ENCODE data around the gene TXNDC17.

The TXNDC17 gene

DNA sequence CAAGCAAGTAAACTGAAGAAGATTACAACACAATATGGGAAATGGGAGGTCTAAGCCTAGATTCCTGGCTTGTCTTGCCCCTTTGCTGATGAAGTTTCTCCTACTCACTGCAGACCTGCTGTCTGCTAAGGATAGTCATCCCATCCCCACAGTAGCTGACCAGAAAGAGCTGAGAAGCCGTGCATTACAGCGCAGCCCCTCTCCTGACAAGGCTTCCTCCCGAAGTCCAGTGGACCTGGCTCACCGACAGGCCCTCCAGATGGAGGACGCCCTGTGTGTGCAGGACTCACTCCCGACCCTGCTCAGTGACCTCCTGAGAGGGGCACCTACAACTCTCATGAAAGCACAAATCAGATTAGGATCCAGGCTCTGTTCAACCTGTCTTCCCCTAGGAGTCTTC lies 35.7 kb upstream of the TXNDC17 start:
- Histone ChIP-seq H3K9me3 (ENCODE audit: control insufficient read depth, low read length) (no peaks in the 10 kb centered on the region), H3K4me1 (ENCODE audit: control insufficient read depth, insufficient read depth, low read length) (peaks cover 10% of the 10 kb centered on the region), H3K36me3 (ENCODE audit: control insufficient read depth, insufficient read depth, low read length, severe bottlenecking) (peaks cover 66% of the 10 kb centered on the region), H3K27me3 (replicated peaks; ENCODE audit: control insufficient read depth, insufficient read depth, low read length) (no peaks in the 10 kb centered on the region), H3K4me3 (ENCODE audit: low read length) (no peak overlapping the region), H3K9ac (ENCODE audit: low read length) (no peak overlapping the region)
- DNase-seq (ENCODE audit: low read depth), result no peak

DNA sequence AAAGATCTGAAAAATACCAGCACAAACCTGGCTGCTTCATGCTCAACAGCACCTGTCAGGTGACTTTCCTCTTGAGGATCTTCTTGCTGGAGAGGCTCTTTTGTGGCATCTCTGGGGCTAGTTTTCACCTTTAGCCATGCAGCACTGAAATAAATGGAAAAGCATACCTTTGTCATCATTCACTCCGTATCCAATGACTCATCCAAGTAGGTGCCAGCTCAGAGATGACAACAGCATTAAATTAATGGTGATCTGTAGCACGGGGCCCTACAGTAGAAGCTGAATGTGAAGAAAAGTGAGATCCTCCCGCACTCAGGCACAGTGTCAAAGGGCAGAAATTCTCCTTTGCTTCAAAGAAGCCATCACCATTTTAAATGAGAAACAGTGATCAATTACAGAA lies 32.5 kb upstream of the TXNDC17 start:
- no peaks in the 10 kb centered on the region for H3K27me3 ChIP-seq (replicated peaks; ENCODE audit: control insufficient read depth, insufficient read depth, low read length)
- H3K9ac ChIP-seq (ENCODE audit: low read length), result no peak overlapping the region
- no peaks in the 10 kb centered on the region for H3K9me3 ChIP-seq (ENCODE audit: control insufficient read depth, low read length)
- H3K4me1 ChIP-seq (ENCODE audit: control insufficient read depth, insufficient read depth, low read length), result peaks cover 6% of the 10 kb centered on the region
- no peak overlapping the region for H3K4me3 ChIP-seq (ENCODE audit: low read length)
- DNase-seq (ENCODE audit: low read depth), result no peak
- peaks cover 66% of the 10 kb centered on the region for H3K36me3 ChIP-seq (ENCODE audit: control insufficient read depth, insufficient read depth, low read length, severe bottlenecking)

DNA sequence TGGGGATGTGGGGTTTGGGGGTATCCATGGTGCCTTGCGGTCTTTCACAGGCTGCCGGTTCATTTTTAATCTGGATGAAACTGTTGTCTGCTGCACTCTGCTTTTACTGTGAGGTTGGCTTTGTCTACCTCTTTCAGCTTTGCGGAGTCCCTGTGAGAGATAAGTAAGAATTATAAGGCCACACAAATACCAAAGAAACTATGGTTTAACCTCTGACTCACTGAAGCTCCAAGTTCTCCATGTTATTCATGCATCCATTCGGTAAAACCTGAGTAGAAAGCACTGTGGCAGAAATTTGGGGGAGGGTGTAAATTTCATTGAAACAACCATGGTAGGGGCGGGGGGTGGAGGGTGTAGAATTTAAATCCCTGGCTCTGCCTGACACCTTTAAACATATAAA lies 30.8 kb upstream of the TXNDC17 start:
- no peak for DNase-seq (ENCODE audit: low read depth)
- Histone ChIP-seq H3K27me3 (replicated peaks; ENCODE audit: control insufficient read depth, insufficient read depth, low read length) (no peaks in the 10 kb centered on the region), H3K4me1 (ENCODE audit: control insufficient read depth, insufficient read depth, low read length) (no peaks in the 10 kb centered on the region), H3K4me3 (ENCODE audit: low read length) (no peak overlapping the region), H3K9me3 (ENCODE audit: control insufficient read depth, low read length) (no peaks in the 10 kb centered on the region), H3K36me3 (ENCODE audit: control insufficient read depth, insufficient read depth, low read length, severe bottlenecking) (peaks cover 65% of the 10 kb centered on the region), H3K9ac (ENCODE audit: low read length) (no peak overlapping the region)

DNA sequence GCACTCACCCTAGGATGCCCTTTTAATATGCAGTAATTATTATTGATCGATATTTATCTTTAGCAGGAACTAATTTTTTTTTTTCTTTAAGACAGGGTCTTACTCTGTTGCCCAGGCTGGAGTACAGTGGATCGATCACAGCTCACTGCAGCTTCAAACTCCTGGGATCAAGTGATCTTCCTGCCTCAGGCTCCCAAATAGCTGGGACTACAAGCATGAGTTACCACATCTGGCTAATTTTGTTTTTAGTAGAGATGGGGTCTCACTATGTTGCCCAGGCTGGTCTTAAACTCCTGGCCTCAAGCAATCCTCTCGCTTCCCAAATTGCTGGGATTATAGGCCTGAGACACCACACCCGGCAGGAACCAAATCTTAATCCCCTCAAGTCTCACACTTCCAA lies 29.6 kb upstream of the TXNDC17 start:
- peaks cover 53% of the 10 kb centered on the region for H3K36me3 ChIP-seq (ENCODE audit: control insufficient read depth, insufficient read depth, low read length, severe bottlenecking)
- H3K27me3 ChIP-seq (replicated peaks; ENCODE audit: control insufficient read depth, insufficient read depth, low read length), result no peaks in the 10 kb centered on the region
- H3K4me1 ChIP-seq (ENCODE audit: control insufficient read depth, insufficient read depth, low read length), result no peaks in the 10 kb centered on the region
- no peak overlapping the region for H3K4me3 ChIP-seq (ENCODE audit: low read length)
- H3K9me3 ChIP-seq (ENCODE audit: control insufficient read depth, low read length), result no peaks in the 10 kb centered on the region
- DNase-seq (ENCODE audit: low read depth), result no peak
- no peak overlapping the region for H3K9ac ChIP-seq (ENCODE audit: low read length)

DNA sequence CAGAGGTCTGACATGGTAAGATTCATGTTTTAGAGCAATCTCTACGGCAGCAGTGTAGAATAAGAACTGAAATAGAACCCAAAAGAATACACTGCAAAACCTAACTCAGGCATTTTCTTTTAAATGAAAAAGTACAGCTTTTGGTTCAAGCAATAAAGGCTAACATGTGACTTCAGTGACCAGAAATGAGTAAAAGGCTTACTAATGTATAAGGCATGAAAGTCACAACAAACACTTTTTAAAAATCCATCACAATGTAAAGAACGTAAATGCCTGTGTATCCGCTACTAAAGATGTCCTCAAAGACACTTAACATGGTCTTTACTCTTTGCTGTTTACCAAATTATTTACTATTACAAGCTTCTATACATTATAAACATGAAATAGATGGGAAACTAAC lies 16.9 kb upstream of the TXNDC17 start:
- no peak overlapping the region for H3K9ac ChIP-seq (ENCODE audit: low read length)
- no peaks in the 10 kb centered on the region for H3K4me1 ChIP-seq (ENCODE audit: control insufficient read depth, insufficient read depth, low read length)
- H3K27me3 ChIP-seq (replicated peaks; ENCODE audit: control insufficient read depth, insufficient read depth, low read length), result no peaks in the 10 kb centered on the region
- no peak overlapping the region for H3K4me3 ChIP-seq (ENCODE audit: low read length)
- no peaks in the 10 kb centered on the region for H3K9me3 ChIP-seq (ENCODE audit: control insufficient read depth, low read length)
- H3K36me3 ChIP-seq (ENCODE audit: control insufficient read depth, insufficient read depth, low read length, severe bottlenecking), result peaks cover 63% of the 10 kb centered on the region
- peak; percentile 43 for DNase-seq (ENCODE audit: low read depth)

DNA sequence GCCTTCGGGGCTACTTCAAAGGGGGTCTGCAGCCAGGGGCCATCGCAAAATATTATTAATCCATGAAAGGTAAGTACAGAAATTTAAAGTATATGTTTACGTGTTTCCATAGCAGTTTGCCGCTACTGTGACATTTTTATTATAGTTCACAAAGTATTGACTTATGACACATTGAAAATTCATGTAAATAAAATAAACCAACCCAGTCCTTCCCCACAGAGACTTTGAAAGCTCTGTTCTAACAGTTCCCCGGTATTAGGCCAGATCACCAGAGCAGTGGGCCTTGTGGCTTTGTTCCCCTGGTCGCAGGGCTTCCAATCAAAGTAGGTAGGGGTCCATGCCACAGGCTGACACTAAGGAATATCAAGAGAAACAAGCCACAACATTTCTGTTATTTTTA lies 14.2 kb upstream of the TXNDC17 start:
- H3K4me3 ChIP-seq (ENCODE audit: low read length), result no peak overlapping the region
- no peaks in the 10 kb centered on the region for H3K9me3 ChIP-seq (ENCODE audit: control insufficient read depth, low read length)
- H3K9ac ChIP-seq (ENCODE audit: low read length), result no peak overlapping the region
- H3K27me3 ChIP-seq (replicated peaks; ENCODE audit: control insufficient read depth, insufficient read depth, low read length), result no peaks in the 10 kb centered on the region
- peaks cover 66% of the 10 kb centered on the region for H3K36me3 ChIP-seq (ENCODE audit: control insufficient read depth, insufficient read depth, low read length, severe bottlenecking)
- H3K4me1 ChIP-seq (ENCODE audit: control insufficient read depth, insufficient read depth, low read length), result no peaks in the 10 kb centered on the region
- DNase-seq (ENCODE audit: low read depth), result no peak

DNA sequence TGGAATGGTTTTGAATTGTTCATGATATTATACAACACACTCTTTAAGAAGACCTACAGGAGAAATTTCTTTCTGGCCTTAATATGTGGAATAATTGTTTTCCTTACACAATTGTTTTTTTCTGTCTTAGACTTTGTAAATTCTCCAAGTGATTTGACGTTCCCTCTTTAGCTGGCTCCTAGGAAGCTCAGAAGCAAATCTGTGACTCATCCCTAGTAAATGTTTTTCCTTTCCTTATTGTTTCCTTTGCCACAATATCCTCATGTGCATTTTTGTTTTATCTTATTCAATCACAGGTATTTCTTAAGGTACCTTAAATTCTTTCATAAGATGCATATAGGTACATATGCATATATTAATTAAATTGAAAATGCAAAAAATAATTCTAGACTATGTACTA lies 13.8 kb upstream of the TXNDC17 start:
- peak; percentile 34 for DNase-seq (ENCODE audit: low read depth)
- Histone ChIP-seq H3K9ac (ENCODE audit: low read length) (no peak overlapping the region), H3K4me1 (ENCODE audit: control insufficient read depth, insufficient read depth, low read length) (no peaks in the 10 kb centered on the region), H3K4me3 (ENCODE audit: low read length) (no peak overlapping the region), H3K9me3 (ENCODE audit: control insufficient read depth, low read length) (no peaks in the 10 kb centered on the region), H3K27me3 (replicated peaks; ENCODE audit: control insufficient read depth, insufficient read depth, low read length) (no peaks in the 10 kb centered on the region), H3K36me3 (ENCODE audit: control insufficient read depth, insufficient read depth, low read length, severe bottlenecking) (peaks cover 66% of the 10 kb centered on the region)

DNA sequence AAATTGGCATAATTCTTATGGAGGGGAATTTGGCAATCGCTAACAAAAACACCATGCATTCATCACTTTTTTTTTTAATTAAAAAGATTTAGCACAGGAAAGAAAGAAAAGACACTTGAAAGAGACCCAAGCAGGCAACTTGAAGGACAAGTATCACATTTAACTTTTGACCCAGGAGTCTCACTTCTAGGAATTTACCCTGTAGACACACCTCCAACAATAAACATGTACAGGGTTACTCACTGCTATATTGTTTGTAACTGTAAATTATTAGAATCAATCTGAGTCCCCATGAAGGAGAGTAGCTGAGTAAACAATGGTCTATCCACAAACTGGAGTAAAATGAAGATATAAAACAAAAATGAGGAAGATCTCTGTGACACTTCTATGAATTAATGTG lies 10.5 kb upstream of the TXNDC17 start:
- Histone ChIP-seq H3K9me3 (ENCODE audit: control insufficient read depth, low read length) (no peaks in the 10 kb centered on the region), H3K36me3 (ENCODE audit: control insufficient read depth, insufficient read depth, low read length, severe bottlenecking) (peaks cover 76% of the 10 kb centered on the region), H3K4me3 (ENCODE audit: low read length) (no peak overlapping the region), H3K9ac (ENCODE audit: low read length) (no peak overlapping the region), H3K27me3 (replicated peaks; ENCODE audit: control insufficient read depth, insufficient read depth, low read length) (no peaks in the 10 kb centered on the region), H3K4me1 (ENCODE audit: control insufficient read depth, insufficient read depth, low read length) (no peaks in the 10 kb centered on the region)
- DNase-seq (ENCODE audit: low read depth), result no peak

DNA sequence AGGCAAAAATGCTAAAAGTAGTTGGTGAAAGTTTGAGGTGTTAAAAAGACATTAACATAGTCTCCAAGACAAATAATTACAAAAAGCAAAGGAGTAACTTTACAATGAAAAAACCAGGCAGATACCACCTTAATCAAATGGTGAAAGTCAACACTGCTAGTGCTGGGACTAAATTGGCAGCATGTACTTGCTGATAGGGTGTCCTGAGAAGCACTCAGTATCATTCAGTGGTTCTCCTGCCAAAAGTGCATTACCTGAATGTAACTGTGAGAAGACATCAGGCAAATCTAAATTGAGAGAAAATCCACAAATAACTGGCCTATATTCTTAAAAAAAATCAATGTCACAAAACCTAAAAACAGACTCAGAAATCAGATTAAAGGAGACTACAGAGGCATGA lies 8.3 kb upstream of the TXNDC17 start:
- no peaks in the 10 kb centered on the region for H3K9me3 ChIP-seq (ENCODE audit: control insufficient read depth, low read length)
- no peaks in the 10 kb centered on the region for H3K27me3 ChIP-seq (replicated peaks; ENCODE audit: control insufficient read depth, insufficient read depth, low read length)
- H3K4me1 ChIP-seq (ENCODE audit: control insufficient read depth, insufficient read depth, low read length), result no peaks in the 10 kb centered on the region
- no peak overlapping the region for H3K9ac ChIP-seq (ENCODE audit: low read length)
- no peak for DNase-seq (ENCODE audit: low read depth)
- no peak overlapping the region for H3K4me3 ChIP-seq (ENCODE audit: low read length)
- peaks cover 67% of the 10 kb centered on the region for H3K36me3 ChIP-seq (ENCODE audit: control insufficient read depth, insufficient read depth, low read length, severe bottlenecking)

DNA sequence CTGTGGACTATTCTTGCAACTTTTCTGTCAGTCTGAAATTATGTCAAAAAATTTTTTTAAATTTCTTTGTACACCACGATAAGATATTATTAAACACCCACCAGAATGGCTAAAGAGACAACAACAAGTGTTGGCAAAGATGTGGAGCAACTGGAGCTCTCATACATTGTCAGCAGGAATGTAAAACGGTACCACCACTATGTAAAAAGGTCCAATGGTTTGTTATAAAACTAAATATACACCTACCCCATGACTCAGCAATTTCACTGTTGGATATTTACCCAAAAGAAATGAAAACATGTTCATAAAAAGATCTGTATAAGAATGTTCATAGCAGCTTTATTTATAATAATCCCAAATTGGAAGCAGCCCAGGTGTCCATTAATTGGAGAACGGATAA lies 7.6 kb upstream of the TXNDC17 start:
- H3K9me3 ChIP-seq (ENCODE audit: control insufficient read depth, low read length), result no peaks in the 10 kb centered on the region
- peaks cover 59% of the 10 kb centered on the region for H3K36me3 ChIP-seq (ENCODE audit: control insufficient read depth, insufficient read depth, low read length, severe bottlenecking)
- no peak overlapping the region for H3K9ac ChIP-seq (ENCODE audit: low read length)
- H3K4me1 ChIP-seq (ENCODE audit: control insufficient read depth, insufficient read depth, low read length), result no peaks in the 10 kb centered on the region
- DNase-seq (ENCODE audit: low read depth), result no peak
- no peaks in the 10 kb centered on the region for H3K27me3 ChIP-seq (replicated peaks; ENCODE audit: control insufficient read depth, insufficient read depth, low read length)
- no peak overlapping the region for H3K4me3 ChIP-seq (ENCODE audit: low read length)

DNA sequence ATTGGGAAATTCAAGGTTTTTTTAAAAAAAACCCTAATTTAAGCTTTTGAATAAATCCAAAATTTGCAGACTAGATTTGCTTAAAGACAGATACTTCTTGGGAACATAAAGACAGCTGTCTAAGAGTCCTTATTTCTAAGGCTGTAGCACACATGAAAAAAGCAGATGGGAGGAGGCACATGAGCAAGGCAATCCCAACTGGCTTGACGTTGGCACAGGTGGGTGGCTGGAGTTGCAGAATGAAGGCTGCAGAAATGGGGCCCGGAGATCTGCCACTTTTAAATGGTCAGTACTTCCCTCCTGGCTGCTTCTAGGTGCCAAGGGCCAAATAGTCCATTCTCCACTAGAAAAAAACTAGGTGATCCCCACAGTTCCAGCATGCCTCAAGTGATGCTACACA lies 4.8 kb upstream of the TXNDC17 start:
- Histone ChIP-seq H3K36me3 (ENCODE audit: control insufficient read depth, insufficient read depth, low read length, severe bottlenecking) (peaks cover 37% of the 10 kb centered on the region), H3K4me3 (ENCODE audit: low read length) (no peak overlapping the region), H3K27me3 (replicated peaks; ENCODE audit: control insufficient read depth, insufficient read depth, low read length) (no peaks in the 10 kb centered on the region), H3K4me1 (ENCODE audit: control insufficient read depth, insufficient read depth, low read length) (peaks cover 9% of the 10 kb centered on the region), H3K9me3 (ENCODE audit: control insufficient read depth, low read length) (no peaks in the 10 kb centered on the region), H3K9ac (ENCODE audit: low read length) (no peak overlapping the region)
- DNase-seq (ENCODE audit: low read depth), result no peak

DNA sequence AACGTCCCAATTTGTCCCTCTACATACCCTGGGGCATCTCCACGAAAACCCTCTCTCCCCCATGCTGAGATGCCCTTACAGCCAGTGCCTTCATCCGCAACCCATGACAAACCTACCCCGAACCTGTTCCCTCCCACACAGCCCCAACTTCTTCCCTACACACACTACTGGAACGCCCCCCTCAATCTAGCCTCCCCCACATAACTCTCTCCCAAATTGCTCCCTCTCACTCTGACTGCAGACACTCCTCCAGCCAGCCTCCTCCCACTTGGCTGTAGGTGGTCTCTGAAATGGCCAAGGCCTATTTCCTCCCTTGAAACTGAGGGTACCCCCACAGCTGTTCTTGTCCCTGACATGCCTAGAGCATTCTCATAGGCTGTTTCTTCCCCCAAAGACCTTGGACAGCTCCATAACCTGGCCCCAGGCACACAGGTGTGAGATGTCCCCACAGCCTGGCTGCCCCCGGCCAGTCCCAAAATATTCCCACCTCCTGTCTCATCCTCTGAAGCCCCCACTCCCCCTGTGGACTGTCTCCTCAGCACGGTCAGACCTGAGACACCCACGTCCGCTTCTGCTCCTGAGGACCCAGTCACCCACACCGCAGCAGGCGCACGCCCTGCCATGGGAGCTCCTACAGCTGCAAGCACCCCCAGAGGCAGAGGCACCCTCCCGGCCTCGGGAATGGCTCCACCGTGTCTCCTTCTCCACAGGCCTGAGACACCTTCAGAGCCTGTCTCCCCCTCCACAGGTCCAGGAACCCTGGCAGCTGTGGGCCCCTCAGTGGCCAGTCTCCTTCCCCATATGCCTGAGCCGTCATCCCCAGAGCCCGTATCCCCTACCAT lies 4.0 kb upstream of the TXNDC17 start:
- Histone ChIP-seq H3K9ac (ENCODE audit: low read length) (no peak overlapping the region), H3K4me3 (ENCODE audit: low read length) (no peak overlapping the region), H3K4me1 (ENCODE audit: control insufficient read depth, insufficient read depth, low read length) (peaks cover 14% of the 10 kb centered on the region), H3K9me3 (ENCODE audit: control insufficient read depth, low read length) (no peaks in the 10 kb centered on the region), H3K27me3 (replicated peaks; ENCODE audit: control insufficient read depth, insufficient read depth, low read length) (no peaks in the 10 kb centered on the region), H3K36me3 (ENCODE audit: control insufficient read depth, insufficient read depth, low read length, severe bottlenecking) (peaks cover 30% of the 10 kb centered on the region)
- DNase-seq (ENCODE audit: low read depth), result no peak

All from adipocyte (in vitro differentiated cells).